Heart left ventricle (tissue), 13 donors: Measurements from ENCODE around the gene AACS.

Experiments used
- POLR2A ChIP-seq, 2 donors: fragments of 450-650 bp; IDR thresholded peaks; one replicate each; pipeline ENCODE4 v1.6.1; 2017; ENCODE audit warnings: antibody characterized with exemption in 2 of 2, mild to moderate bottlenecking in 2 of 2, moderate library complexity in 2 of 2
- TF ChIP-seq, protein P1 (sequence below), 12 donors: fragments of 200-600 bp; sonication (generic) in 4 of 12; IDR thresholded peaks; one replicate each; pipeline versions ENCODE4 v1.5.0 to v1.8.0; 2018 to 2022; ENCODE audit warnings: antibody characterized with exemption in 12 of 12, mild to moderate bottlenecking in 5 of 12
- donor health status: ischemic (EF 13 %, LVEDD 7.1; RV severe dilation, severe dysfunction).
- donor health status: DM: no; HTN: yes; CAD: no.
- donor health status: DM: no; HTN: no; CAD: no.
- donor health status: ischemic (EF 25% LVEDD 6.9; RV normal size, moderate dysfunction).
- donor health status: ischemic (EF 25% LVEDD 5.7; RV mildly dilated, moderate dysfunction).
- donor health status: ischemic (EF 35%, LVEDD 5.7; RV mildly dilated, moderate dysfunction).
- donor health status: nonischemic (EF 11% LVEDD 7.7; RV severe dilation, severe dysfunction).
- donor health status: DM: yes; HTN: yes; CAD: no.
- donor health status: PGD.
- donor health status: ischemic (EF 29% LVEDD 5.4; RV normal size, mild dysfunction).
- donor health status: nonischemic (EF 23%, LVEDD 6.1; RV moderate dilation, normal function).

GRCh38 chr12:125159702-125160101, 94.5 kb downstream of the AACS start:
- TF ChIP-seq, protein P1, sequence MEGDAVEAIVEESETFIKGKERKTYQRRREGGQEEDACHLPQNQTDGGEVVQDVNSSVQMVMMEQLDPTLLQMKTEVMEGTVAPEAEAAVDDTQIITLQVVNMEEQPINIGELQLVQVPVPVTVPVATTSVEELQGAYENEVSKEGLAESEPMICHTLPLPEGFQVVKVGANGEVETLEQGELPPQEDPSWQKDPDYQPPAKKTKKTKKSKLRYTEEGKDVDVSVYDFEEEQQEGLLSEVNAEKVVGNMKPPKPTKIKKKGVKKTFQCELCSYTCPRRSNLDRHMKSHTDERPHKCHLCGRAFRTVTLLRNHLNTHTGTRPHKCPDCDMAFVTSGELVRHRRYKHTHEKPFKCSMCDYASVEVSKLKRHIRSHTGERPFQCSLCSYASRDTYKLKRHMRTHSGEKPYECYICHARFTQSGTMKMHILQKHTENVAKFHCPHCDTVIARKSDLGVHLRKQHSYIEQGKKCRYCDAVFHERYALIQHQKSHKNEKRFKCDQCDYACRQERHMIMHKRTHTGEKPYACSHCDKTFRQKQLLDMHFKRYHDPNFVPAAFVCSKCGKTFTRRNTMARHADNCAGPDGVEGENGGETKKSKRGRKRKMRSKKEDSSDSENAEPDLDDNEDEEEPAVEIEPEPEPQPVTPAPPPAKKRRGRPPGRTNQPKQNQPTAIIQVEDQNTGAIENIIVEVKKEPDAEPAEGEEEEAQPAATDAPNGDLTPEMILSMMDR (IDR thresholded peaks at IDR 0.05) = no peak
- TF ChIP-seq POLR2A (IDR thresholded peaks at IDR 0.05) = no peak
